Neural cell (in vitro differentiated cells): ENCODE results near the gene LETMD1.

Experiments used
- EP300 ChIP-seq: fragments of 450-650 bp; conservative IDR thresholded peaks from 2 replicates; pipeline ENCODE4 v1.6.1; 2014; ENCODE audit warnings: antibody characterized with exemption, mild to moderate bottlenecking, moderate library complexity; ENCODE audit not compliant: poor library complexity, severe bottlenecking
- EZH2 ChIP-seq: fragments of 200-600, 300-800 bp; shearing (Covaris generic), sonication (generic); IDR thresholded peaks from 2 replicates; pipeline ENCODE4 v1.6.1; 2014; ENCODE audit warnings: antibody characterized with exemption, low read length, borderline replicate concordance, mild to moderate bottlenecking; ENCODE audit not compliant: insufficient read depth, poor library complexity, severe bottlenecking
- MXI1 ChIP-seq: fragments of 450-650 bp; conservative IDR thresholded peaks from 2 replicates; pipeline ENCODE4 v1.6.1; 2014; ENCODE audit warnings: antibody characterized with exemption, mild to moderate bottlenecking; ENCODE audit not compliant: poor library complexity, severe bottlenecking
- POLR2AphosphoS5 ChIP-seq: IDR thresholded peaks from 2 replicates; pipeline ENCODE4 v1.6.1; 2012
- SMC3 ChIP-seq: fragments of 450-650 bp; conservative IDR thresholded peaks from 2 replicates; pipeline ENCODE4 v1.6.1; 2014; ENCODE audit warnings: antibody characterized with exemption, mild to moderate bottlenecking, moderate library complexity; ENCODE audit not compliant: poor library complexity
- TAF1 ChIP-seq: IDR thresholded peaks from 2 replicates; pipeline ENCODE4 v1.6.1; 2012; ENCODE audit warnings: low read depth
- TF ChIP-seq, protein P1 (sequence below): fragments of 450-650 bp; IDR thresholded peaks from 2 replicates; pipeline ENCODE4 v1.5.1; 2014; ENCODE audit warnings: antibody characterized with exemption, mild to moderate bottlenecking, moderate library complexity; ENCODE audit not compliant: poor library complexity, severe bottlenecking
- TF ChIP-seq, protein P2 (sequence below): IDR thresholded peaks from 2 replicates; pipeline ENCODE4 v1.6.1; 2012; ENCODE audit warnings: borderline replicate concordance

DNA sequence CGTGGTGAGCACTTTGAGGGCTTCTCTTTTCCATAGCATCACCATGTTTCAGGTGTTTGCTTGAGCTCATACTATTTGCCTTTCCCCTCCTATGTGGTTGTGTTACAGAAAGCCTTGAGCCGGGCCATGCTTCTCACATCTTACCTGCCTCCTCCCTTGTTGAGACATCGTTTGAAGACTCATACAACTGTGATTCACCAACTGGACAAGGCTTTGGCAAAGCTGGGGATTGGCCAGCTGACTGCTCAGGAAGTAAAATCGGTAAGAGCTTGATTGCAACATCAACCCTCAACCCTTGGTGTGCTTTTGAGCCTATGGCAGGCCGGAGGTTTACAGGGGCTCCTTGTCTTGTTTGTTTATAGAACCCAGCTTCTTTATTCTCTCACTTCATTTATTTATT, 8.1 kb downstream of the LETMD1 start:
- TF ChIP-seq, protein P1, sequence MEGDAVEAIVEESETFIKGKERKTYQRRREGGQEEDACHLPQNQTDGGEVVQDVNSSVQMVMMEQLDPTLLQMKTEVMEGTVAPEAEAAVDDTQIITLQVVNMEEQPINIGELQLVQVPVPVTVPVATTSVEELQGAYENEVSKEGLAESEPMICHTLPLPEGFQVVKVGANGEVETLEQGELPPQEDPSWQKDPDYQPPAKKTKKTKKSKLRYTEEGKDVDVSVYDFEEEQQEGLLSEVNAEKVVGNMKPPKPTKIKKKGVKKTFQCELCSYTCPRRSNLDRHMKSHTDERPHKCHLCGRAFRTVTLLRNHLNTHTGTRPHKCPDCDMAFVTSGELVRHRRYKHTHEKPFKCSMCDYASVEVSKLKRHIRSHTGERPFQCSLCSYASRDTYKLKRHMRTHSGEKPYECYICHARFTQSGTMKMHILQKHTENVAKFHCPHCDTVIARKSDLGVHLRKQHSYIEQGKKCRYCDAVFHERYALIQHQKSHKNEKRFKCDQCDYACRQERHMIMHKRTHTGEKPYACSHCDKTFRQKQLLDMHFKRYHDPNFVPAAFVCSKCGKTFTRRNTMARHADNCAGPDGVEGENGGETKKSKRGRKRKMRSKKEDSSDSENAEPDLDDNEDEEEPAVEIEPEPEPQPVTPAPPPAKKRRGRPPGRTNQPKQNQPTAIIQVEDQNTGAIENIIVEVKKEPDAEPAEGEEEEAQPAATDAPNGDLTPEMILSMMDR: no peak
- TF ChIP-seq EZH2 (no peak), SMC3 (no peak), POLR2AphosphoS5 (no peak), EP300 (no peak), MXI1 (no peak), TAF1 (no peak)
- TF ChIP-seq, protein P2, sequence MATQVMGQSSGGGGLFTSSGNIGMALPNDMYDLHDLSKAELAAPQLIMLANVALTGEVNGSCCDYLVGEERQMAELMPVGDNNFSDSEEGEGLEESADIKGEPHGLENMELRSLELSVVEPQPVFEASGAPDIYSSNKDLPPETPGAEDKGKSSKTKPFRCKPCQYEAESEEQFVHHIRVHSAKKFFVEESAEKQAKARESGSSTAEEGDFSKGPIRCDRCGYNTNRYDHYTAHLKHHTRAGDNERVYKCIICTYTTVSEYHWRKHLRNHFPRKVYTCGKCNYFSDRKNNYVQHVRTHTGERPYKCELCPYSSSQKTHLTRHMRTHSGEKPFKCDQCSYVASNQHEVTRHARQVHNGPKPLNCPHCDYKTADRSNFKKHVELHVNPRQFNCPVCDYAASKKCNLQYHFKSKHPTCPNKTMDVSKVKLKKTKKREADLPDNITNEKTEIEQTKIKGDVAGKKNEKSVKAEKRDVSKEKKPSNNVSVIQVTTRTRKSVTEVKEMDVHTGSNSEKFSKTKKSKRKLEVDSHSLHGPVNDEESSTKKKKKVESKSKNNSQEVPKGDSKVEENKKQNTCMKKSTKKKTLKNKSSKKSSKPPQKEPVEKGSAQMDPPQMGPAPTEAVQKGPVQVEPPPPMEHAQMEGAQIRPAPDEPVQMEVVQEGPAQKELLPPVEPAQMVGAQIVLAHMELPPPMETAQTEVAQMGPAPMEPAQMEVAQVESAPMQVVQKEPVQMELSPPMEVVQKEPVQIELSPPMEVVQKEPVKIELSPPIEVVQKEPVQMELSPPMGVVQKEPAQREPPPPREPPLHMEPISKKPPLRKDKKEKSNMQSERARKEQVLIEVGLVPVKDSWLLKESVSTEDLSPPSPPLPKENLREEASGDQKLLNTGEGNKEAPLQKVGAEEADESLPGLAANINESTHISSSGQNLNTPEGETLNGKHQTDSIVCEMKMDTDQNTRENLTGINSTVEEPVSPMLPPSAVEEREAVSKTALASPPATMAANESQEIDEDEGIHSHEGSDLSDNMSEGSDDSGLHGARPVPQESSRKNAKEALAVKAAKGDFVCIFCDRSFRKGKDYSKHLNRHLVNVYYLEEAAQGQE: no peak
